ENCODE results near the gene GALNT7. TPM values are rescaled to one million over a fixed set of nuclear protein-coding genes. Genes with fewer than 3 reads are reported as not detected.

GALNT7 gene
- total RNA-seq, 1 donor from 2014 or later: 22.0 TPM

DNA sequence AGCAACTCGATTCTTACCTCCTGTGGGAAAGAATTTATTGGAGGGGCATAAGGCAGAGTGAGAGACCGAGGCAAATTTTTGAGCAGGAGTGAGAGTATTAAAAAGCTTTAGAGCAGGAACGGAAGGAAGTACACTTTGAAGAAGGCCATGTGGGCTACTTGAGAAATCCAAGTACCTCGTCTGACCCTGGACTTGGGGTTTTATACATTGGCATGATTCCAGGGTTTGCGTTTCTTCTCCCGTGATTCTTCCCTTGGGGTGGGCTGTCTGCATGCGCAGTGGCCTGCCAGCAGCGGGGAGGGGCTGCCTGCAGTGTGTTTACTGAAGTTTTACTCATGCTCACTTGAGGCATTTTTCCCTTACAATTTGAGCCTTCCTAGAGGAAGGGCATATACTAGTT lies 3.4 kb downstream of the GALNT7 start:
- no peaks in the 10 kb centered on the region for H3K27me3 ChIP-seq (ENCODE audit: low read depth)
- H3K4me3 ChIP-seq: no peak overlapping the region
- no peaks in the 10 kb centered on the region for H3K36me3 ChIP-seq
- H3K4me1 ChIP-seq: peaks cover 35% of the 10 kb centered on the region
- H3K27ac ChIP-seq: no peak overlapping the region
- intact Hi-C loops (cut with DNase I): no loop called here
- DNase-seq (no peak), ATAC-seq (no peak)
- H3K9me3 ChIP-seq: no peaks in the 10 kb centered on the region
- no peak for TF ChIP-seq CTCF (IDR thresholded peaks at IDR 0.05)

DNA sequence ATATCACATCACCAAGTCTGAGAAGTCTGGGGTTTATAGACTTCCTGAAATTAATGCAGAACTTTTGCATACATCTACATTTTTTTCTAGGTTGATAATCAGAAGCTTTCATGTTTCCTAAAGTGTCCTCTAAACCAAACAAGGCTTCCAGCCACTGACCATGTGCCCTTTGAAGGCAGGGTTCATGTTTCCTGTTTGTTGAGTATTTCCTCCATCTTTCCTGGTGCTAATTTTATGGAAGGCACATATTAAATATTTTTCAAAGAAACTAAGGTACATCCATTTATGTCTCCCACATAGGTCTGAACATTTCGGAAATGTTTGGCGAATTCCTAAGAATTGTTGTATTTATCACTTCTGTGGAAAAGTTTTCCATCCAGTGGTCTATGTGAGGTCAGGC lies 5.6 kb downstream of the GALNT7 start:
- Histone ChIP-seq H3K36me3 (no peaks in the 10 kb centered on the region), H3K4me1 (peaks cover 26% of the 10 kb centered on the region), H3K27me3 (ENCODE audit: low read depth) (no peaks in the 10 kb centered on the region), H3K27ac (no peak overlapping the region), H3K9me3 (no peaks in the 10 kb centered on the region), H3K4me3 (no peak overlapping the region)
- ATAC-seq (no peak), DNase-seq (no peak)
- TF ChIP-seq CTCF (IDR thresholded peaks at IDR 0.05): no peak
- intact Hi-C loops (cut with DNase I): no loop called here

- H3K27ac ChIP-seq: no peak overlapping the region
- intact Hi-C loops (cut with DNase I): no loop called here
- ATAC-seq (no peak), DNase-seq (no peak)
- no peaks in the 10 kb centered on the region for H3K27me3 ChIP-seq (ENCODE audit: low read depth)
- H3K4me1 ChIP-seq: peaks cover 26% of the 10 kb centered on the region
- no peak overlapping the region for H3K4me3 ChIP-seq
- H3K36me3 ChIP-seq: no peaks in the 10 kb centered on the region
- no peaks in the 10 kb centered on the region for H3K9me3 ChIP-seq
- TF ChIP-seq CTCF (IDR thresholded peaks at IDR 0.05): no peak
Measured at GRCh38 chr4:173174594-173175012, 6.0 kb downstream of the GALNT7 start.

DNA sequence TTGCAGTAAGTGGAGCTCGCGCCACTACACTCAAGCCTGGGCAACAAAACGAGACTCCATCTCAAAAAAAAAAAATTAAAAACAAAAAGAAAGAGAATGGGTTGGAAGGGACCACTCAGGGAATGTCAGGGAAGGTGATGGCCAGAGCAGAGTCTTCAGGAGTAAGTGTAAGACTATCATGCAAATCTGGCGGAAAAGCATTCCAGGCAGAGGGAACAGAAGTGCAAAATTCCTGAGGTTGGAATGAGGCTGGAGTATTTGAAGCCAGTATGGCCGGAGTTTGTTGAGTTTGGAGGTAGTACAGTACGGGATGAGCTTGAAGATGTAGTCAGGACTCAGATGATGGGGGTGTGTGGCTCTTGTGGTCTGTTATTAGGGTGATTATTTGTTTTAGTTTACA lies 7.4 kb downstream of the GALNT7 start:
- no peak overlapping the region for H3K27ac ChIP-seq
- no peak for TF ChIP-seq CTCF (IDR thresholded peaks at IDR 0.05)
- H3K36me3 ChIP-seq: no peaks in the 10 kb centered on the region
- DNase-seq (no peak), ATAC-seq (no peak)
- no peak overlapping the region for H3K4me3 ChIP-seq
- H3K4me1 ChIP-seq: peaks cover 16% of the 10 kb centered on the region
- intact Hi-C loops (cut with DNase I): no loop called here
- H3K9me3 ChIP-seq: no peaks in the 10 kb centered on the region
- no peaks in the 10 kb centered on the region for H3K27me3 ChIP-seq (ENCODE audit: low read depth)

DNA sequence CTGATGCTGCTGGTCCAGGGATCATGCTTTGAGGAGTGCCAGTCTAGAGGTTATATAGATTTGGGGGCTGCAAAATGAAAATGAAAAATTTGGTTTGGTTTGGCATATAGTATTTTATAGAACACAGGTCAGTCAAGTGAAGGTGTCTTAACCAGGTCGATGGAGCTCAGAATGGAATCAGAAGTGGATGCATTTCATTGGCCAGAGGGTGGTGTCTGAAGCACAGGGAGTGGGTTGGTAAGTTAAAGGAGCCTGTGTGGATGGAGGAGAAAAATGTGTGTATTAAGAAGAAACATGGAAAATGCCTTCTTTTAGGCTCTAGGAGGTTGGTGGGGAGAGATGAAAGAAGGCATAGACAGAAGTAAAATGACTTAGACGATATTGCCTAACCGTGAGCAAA lies 8.6 kb downstream of the GALNT7 start:
- intact Hi-C loops (cut with DNase I): no loop called here
- Histone ChIP-seq H3K27me3 (ENCODE audit: low read depth) (no peaks in the 10 kb centered on the region), H3K27ac (no peak overlapping the region), H3K4me3 (no peak overlapping the region), H3K9me3 (no peaks in the 10 kb centered on the region), H3K4me1 (peaks cover 14% of the 10 kb centered on the region), H3K36me3 (no peaks in the 10 kb centered on the region)
- TF ChIP-seq CTCF (IDR thresholded peaks at IDR 0.05): no peak
- no peak for ATAC-seq
- DNase-seq: no peak

- DNase-seq (no peak), ATAC-seq (no peak)
- no peaks in the 10 kb centered on the region for H3K9me3 ChIP-seq
- H3K27me3 ChIP-seq (ENCODE audit: low read depth): no peaks in the 10 kb centered on the region
- peaks cover 9% of the 10 kb centered on the region for H3K4me1 ChIP-seq
- intact Hi-C loops (cut with DNase I): no loop called here
- H3K27ac ChIP-seq: no peak overlapping the region
- H3K36me3 ChIP-seq: no peaks in the 10 kb centered on the region
- H3K4me3 ChIP-seq: no peak overlapping the region
- no peak for TF ChIP-seq CTCF (IDR thresholded peaks at IDR 0.05)
Measured at GRCh38 chr4:173178144-173178543, 9.5 kb downstream of the GALNT7 start.

Data from lower lobe of right lung (tissue), 2 donors.